Stromal cell of bone marrow (primary cell): Measurements from ENCODE around the gene AOPEP.
"Not testable (repeated sequence)": the region's sequence is repeated elsewhere in the genome, so short reads cannot be mapped to it uniquely, and the experiment has no call there.

Source experiments
- DNase-seq: peaks from one replicate; pipeline ENCODE4 v3.0.0-alpha.2; 2012; ENCODE audit warnings: low read depth

The AOPEP gene

DNA sequence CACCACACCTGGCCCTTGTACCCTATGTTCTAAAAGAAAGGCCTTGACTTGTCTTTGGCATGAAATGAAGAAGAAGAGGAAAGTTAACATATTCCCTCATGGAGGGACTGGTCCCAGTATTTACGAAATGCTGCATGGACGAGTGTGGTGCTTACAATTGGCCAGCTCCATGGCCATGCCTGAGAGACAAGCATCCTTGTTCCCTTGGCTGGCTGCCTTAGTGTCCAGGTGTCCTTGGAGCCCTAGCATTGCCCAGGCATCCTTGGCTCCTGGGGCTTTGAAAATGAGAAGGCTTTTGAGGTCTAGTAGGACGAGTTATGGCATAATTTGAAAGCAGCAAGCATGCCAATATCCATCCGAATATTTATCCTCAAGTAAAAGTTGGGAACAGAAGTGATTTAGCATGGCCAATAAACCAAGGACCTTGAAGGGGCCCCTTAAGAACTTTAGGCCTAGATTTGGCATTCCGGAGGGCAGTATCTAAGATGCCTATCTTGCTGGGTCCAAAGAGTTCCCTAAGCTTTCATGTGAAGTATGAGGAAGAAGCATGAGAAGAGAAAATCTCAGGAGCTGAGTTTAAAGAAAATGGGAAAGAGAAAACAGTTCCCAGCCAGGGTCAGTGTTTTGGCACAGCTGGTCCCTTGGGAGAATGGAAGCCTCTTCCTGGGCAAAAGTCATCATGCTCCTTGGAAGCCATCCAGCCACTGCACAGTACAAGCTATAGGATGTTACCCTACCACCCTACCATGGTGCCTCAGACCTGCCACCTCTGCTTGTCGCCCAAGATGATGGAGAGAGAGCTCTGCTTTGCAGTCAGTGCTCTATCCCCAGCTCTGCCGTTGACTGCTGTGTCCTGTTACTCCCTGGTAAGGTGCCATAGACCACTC lies 91.0 kb downstream of the AOPEP start:
- no peak for DNase-seq

DNA sequence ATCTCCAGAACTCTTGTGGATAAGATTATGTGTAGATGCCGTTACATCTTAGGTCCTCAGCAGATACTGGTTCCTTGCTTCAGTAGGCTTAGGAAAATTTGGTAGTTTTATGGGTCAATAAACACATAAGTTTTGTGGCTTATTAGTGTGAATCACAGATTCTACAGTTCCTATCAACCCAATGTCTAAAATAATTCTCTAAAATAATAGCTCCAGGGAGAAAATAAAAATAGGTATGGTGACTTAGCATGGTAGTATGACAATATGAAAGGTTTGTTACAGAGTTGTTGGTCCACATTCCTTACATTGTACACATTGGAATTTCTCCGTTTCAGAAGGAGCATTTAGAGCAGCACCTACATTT lies 91.7 kb downstream of the AOPEP start:
- no peak for DNase-seq

DNA sequence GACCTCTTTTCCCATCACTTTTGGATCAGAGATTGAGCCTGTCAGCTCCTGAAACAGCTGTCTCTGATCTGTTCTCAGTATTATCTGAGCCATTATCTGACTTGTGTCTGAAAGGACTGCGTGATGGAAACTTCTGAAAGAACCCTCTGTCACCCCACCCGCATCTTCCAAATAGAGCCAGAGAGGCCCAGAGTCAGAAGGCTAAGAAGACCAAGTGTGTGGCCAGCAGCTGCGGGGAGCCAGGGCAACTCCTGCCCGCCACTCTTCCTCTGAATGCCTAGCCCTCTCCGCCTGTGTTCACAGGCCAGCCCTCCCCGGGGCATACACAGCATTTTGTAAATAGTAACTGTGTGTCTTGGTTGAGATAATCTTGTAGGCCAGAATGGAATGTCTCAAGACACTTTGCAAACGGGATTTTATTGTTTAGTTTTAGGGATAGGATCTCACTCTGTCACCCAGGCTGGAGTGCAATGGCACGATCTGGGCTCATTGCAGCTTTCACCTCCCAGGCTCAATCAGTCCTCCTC lies 92.7 kb downstream of the AOPEP start:
- DNase-seq, result no peak

DNA sequence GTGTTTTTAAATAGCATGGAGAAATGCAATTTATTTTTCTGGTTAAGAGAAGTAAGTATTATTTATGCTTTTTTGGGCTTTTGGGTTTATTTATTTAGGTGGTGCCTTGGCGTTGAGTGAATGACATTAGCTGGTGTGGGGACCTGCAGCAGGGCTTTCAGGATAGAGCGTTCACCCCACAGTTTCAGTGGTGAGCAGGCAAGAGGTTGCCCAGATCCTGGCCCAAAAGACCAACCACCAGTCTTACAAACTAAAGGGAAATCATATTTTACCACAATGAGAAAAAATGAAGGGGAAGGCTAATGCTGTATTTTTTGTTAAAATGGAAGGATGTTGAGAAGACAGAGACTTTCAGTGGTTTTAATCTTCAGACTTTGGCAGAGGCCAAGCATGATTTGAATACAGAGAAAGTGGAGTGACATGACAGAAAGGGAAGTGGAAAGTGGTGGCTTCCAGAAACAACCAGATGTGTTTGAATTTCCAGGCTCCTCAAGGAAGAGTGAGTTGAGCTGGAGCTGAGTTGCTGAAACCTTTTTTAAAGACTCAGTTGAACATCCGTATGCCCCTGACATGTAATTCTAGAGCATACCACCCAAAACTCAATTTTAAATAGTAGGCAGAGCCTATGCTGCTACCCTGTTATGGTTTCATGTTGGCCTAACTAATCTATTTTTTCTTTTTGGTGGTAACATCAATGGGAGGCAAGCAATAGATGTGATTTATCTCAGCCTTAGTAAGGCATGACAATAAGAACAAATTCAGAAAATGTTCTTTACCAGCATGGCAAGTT lies 94.8 kb downstream of the AOPEP start:
- no peak for DNase-seq

DNA sequence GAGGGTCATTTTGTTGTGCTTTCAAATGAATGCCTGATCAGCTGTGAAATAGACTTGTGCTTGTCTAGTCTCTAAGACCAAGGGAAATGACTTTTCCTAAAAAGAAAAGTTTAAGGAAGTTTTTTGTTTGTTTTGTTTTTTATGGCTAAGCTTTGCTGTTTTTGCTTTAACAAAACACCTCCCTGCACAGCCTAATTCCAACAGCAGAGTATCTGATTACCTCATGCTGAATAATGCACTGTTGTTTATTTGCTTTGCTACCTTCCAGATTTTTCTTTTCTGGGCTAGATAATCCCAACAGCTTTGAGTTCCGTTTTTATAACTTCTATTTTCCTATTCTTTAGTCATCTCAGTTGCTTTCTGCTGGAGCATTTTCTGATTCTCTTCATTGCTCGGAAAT lies 95.8 kb downstream of the AOPEP start:
- DNase-seq, result no peak

- DNase-seq, result no peak
Measured at GRCh38 chr9:94823710-94824109, 97.2 kb downstream of the AOPEP start.

DNA sequence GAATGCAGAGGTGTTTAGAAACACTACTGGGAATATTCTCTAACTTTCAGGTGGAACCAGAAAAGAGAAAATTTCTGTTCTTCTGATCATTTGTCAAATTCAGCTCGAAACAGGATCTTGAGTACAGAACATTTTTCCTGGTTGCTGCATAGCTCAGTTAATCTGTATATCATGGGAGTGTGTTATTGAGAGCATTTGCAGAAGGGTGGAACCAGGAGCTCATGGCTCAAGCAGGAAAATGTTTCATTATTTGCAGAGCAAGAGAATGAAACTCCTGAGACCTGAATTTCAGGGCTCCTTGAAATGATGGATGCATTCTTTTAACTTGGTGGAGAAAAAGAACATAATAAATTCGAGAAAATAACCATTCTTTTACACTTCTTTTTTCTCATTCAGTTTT lies 97.9 kb downstream of the AOPEP start:
- no peak for DNase-seq

GRCh38 chr9:94824913-94825610 lies 98.6 kb downstream of the AOPEP start:
- no peak for DNase-seq

- no peak for DNase-seq
Measured at GRCh38 chr9:94825611-94825958, 99.1 kb downstream of the AOPEP start.

DNA sequence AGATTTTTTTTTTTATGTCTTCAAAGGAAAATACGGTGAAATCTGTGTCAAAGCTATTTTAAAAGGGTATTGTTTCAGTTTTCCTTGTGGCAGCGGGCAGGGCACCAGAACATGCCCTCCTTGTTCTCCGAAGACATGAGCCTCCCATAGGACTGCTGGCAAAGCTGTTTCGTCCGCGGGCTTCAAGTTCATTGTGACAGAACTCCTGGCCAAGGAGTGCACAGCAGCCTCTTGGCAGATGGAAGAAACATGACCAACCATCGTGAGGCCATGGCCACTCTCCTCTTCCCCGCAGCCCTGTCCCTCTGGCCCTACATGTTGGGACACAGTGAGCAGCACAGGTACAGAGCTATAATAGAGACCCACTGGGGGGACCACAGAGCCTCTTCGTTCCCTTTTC lies 99.5 kb downstream of the AOPEP start:
- no peak for DNase-seq

DNA sequence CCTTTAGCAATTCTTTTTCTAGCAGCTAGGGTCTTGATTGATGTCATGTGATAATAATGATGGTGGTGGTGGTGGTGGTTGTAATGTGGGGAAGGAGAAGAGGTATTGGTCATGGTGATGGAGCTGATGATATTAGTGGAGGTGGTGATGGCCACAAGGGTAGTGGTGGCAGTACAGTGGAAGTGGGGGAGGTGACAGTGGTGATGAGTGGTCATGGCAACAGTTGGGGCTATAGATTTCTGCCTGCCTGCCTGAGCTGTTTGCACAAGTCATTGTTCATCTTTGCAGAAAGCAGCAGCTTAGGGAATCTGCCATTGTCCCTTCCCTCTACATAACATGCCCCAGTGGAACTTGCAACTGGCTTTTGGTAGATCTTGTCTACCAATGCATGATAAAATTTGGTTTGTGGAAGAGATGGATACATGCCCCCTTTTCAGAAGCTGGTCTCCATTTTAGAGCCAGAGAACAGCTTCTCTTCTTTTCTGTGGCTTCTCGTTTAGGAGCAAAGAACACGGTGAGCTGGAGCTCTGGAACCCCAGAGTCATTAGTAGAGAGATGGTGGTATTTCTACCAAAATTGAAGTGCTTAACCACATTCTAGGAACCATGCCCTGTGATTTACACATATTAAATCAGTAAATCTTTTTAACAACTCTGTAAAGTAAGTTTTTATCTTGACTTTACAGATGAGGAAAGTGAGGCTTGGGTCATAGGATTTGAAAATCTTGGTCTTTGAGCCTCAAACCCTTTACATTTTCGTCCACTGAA lies 100.3 kb downstream of the AOPEP start:
- no peak for DNase-seq

DNA sequence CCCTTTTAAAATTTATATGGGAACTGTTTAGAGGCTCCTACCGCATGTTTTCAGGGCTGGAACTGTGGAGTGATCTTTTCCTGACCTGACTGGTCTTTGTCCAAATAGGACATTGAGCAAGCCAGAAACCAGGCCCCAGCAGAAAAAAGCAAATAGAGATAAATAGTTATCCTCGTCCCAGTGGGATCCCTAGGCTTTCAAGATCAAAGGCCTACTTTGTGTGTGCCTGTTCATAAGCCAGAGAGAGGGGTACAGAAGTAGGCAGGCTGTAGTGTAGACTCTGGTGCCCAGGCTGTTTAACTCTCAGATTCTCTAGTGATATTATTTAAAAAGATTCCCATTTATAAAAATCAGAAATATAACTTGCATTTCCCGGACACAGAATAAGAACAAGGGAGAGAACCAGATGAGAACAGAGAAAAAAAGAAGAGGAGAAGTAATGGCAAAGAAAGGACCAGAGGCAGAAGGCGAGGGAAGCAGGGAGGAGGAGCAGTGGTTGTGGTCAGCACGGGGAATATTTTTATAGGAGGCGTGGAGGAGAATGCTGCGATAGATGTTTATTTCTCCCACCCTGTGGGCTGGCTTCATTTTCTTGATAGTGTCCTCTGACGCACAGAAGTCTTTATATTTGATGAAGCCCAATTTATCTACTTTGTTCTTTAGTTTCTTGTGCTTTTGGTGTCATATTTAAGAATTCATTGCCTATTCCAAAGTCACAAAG lies 101.2 kb downstream of the AOPEP start:
- DNase-seq, result no peak

DNA sequence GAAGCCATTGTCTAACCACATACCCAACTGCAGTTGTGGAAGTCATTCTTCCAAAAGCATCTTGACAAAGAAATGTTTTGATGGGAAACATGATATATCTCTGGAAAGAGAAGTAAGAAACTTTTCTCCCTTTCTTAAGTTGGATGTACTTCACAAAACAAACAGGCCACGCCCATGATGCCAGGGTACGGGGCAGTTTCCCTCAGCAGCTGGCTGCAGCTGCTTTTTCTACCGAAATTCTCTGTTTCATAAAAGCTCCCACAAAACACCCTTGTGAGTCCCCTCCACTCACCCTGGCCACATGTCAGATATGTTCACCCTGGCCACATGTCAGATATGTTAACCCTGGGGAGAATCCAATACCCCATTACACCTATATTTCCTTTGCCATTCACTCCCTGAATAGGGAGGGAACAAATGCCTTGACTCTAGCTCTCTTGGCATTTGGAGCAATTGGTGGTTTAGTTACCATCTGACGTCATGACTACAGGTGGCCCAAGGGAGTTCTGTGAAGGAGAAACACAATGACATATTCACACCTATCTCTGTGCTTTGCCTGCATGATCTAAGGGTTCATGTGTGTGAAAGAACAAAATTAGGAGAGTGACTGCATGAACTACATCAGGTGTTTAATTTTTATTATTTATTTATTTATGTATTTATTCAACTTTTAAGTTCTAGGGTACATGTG lies 103.0 kb downstream of the AOPEP start:
- no peak for DNase-seq

- DNase-seq, result not testable (repeated sequence)
Measured at GRCh38 chr9:94830071-94830604, 103.6 kb downstream of the AOPEP start.

GRCh38 chr9:94833802-94834201 lies 107.3 kb downstream of the AOPEP start:
- no peak for DNase-seq

GRCh38 chr9:94837404-94837803 lies 110.9 kb downstream of the AOPEP start:
- DNase-seq, result no peak

DNA sequence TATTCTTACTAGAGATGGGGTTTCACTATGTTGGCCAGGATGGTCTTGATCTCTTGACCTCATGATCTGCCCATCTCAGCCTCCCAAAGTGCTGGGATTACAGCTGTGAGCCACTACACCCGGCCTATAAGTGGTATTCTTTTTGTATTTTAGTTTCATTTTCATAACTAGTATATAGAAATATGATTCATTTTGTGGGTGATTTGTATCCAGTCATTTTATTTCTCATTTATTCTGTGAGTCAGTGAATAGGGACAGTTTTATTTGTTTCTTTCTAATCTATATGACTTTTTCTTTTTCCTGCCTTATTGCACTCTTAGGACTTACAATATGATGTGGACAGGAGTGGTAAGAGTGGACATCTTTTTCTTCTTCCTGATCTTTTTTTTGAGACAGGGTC lies 112.9 kb downstream of the AOPEP start:
- no peak for DNase-seq

- DNase-seq, result no peak
Measured at GRCh38 chr9:94840738-94841137, 114.2 kb downstream of the AOPEP start.

GRCh38 chr9:94843134-94843533 lies 116.6 kb downstream of the AOPEP start:
- DNase-seq, result no peak

DNA sequence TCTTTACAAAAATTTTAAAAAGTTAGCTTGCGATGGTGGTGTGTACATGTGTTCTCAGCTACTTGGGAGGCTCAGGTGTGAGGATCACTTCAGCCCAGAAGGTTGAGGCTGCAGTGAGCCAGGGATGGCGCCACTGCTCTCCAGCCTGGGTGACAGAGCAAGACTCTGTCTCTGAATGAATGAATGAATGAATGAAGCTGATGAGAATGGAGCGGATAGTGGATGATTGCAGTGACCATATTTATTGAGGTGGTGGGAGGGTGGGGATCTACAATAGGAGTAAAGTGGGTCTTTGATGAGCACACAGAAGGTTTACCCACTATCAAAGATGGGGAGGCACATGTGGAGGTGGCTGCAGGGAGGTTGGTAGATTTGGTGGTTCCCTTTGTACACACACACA lies 120.2 kb downstream of the AOPEP start:
- DNase-seq, result no peak
